ENCODE data around the gene ERBB4.

Gene ERBB4

GRCh38 chr2:211416373-211416772 lies 1122.2 kb downstream of the ERBB4 start:
- Histone ChIP-seq H3K9me2 (replicated peaks; ENCODE audit: insufficient read depth, low read length) (no peaks in the 10 kb centered on the region), H3K4me3 (ENCODE audit: low read length) (no peak overlapping the region), H3K9ac (ENCODE audit: low read length) (no peak overlapping the region), H2AFZ (ENCODE audit: low read length) (no peak overlapping the region), H3K36me3 (replicated peaks; ENCODE audit: insufficient read depth, low read length) (no peaks in the 10 kb centered on the region), H3K9me3 (replicated peaks; ENCODE audit: insufficient read depth, low read length) (no peaks in the 10 kb centered on the region), H3K27ac (ENCODE audit: low read length) (no peak overlapping the region), H3F3A (ENCODE audit: insufficient read depth, low read length) (no peaks in the 10 kb centered on the region), H3K4me2 (ENCODE audit: low read depth, low read length) (no peak overlapping the region), H3K4me1 (ENCODE audit: low read length) (no peaks in the 10 kb centered on the region; the same call in 1 of the 2 replicates), H4K20me1 (ENCODE audit: insufficient read depth, low read length) (no peaks in the 10 kb centered on the region), H3K79me2 (ENCODE audit: low read length) (no peaks in the 10 kb centered on the region), H3K27me3 (replicated peaks; ENCODE audit: insufficient read depth, low read length) (no peaks in the 10 kb centered on the region)
- no peak for DNase-seq
- TF ChIP-seq CTCF (IDR thresholded peaks at IDR 0.05; ENCODE audit: low read length), result no peak
- TF ChIP-seq EZH2phosphoT487 (IDR thresholded peaks at IDR 0.05; ENCODE audit: low read length), result no peak
- TF ChIP-seq EZH2 (optimal IDR thresholded peaks at IDR 0.05; ENCODE audit: low read depth, low read length), result no peak

GRCh38 chr2:211413746-211414145 lies 1124.9 kb downstream of the ERBB4 start:
- Histone ChIP-seq H3K27me3 (replicated peaks; ENCODE audit: insufficient read depth, low read length) (no peaks in the 10 kb centered on the region), H3K9me3 (replicated peaks; ENCODE audit: insufficient read depth, low read length) (no peaks in the 10 kb centered on the region), H3K4me3 (ENCODE audit: low read length) (no peak overlapping the region), H3K9me2 (replicated peaks; ENCODE audit: insufficient read depth, low read length) (no peaks in the 10 kb centered on the region), H3F3A (ENCODE audit: insufficient read depth, low read length) (no peaks in the 10 kb centered on the region), H2AFZ (ENCODE audit: low read length) (no peak overlapping the region), H3K4me1 (ENCODE audit: low read length) (no peaks in the 10 kb centered on the region), H3K4me2 (ENCODE audit: low read depth, low read length) (no peak overlapping the region), H3K79me2 (ENCODE audit: low read length) (no peaks in the 10 kb centered on the region), H3K9ac (ENCODE audit: low read length) (no peak overlapping the region), H4K20me1 (ENCODE audit: insufficient read depth, low read length) (no peaks in the 10 kb centered on the region), H3K36me3 (replicated peaks; ENCODE audit: insufficient read depth, low read length) (no peaks in the 10 kb centered on the region), H3K27ac (ENCODE audit: low read length) (no peak overlapping the region)
- TF ChIP-seq EZH2phosphoT487 (IDR thresholded peaks at IDR 0.05; ENCODE audit: low read length) (no peak), EZH2 (optimal IDR thresholded peaks at IDR 0.05; ENCODE audit: low read depth, low read length) (no peak), CTCF (IDR thresholded peaks at IDR 0.05; ENCODE audit: low read length) (no peak)
- DNase-seq, result no peak

- no peaks in the 10 kb centered on the region for H3K79me2 ChIP-seq (ENCODE audit: low read length)
- no peak overlapping the region for H3K9ac ChIP-seq (ENCODE audit: low read length)
- H3K4me2 ChIP-seq (ENCODE audit: low read depth, low read length), result no peak overlapping the region
- TF ChIP-seq EZH2phosphoT487 (IDR thresholded peaks at IDR 0.05; ENCODE audit: low read length) (no peak), CTCF (IDR thresholded peaks at IDR 0.05; ENCODE audit: low read length) (no peak), EZH2 (optimal IDR thresholded peaks at IDR 0.05; ENCODE audit: low read depth, low read length) (no peak)
- no peak overlapping the region for H3K4me3 ChIP-seq (ENCODE audit: low read length)
- H3K4me1 ChIP-seq (ENCODE audit: low read length), result no peaks in the 10 kb centered on the region
- no peaks in the 10 kb centered on the region for H3K27me3 ChIP-seq (replicated peaks; ENCODE audit: insufficient read depth, low read length)
- H4K20me1 ChIP-seq (ENCODE audit: insufficient read depth, low read length), result no peaks in the 10 kb centered on the region
- H3K9me2 ChIP-seq (replicated peaks; ENCODE audit: insufficient read depth, low read length), result no peaks in the 10 kb centered on the region
- no peak overlapping the region for H2AFZ ChIP-seq (ENCODE audit: low read length)
- DNase-seq, result no peak
- H3K9me3 ChIP-seq (replicated peaks; ENCODE audit: insufficient read depth, low read length), result no peaks in the 10 kb centered on the region
- H3K36me3 ChIP-seq (replicated peaks; ENCODE audit: insufficient read depth, low read length), result no peaks in the 10 kb centered on the region
- no peak overlapping the region for H3K27ac ChIP-seq (ENCODE audit: low read length)
- no peaks in the 10 kb centered on the region for H3F3A ChIP-seq (ENCODE audit: insufficient read depth, low read length)
Measured at GRCh38 chr2:211408483-211408891, 1130.1 kb downstream of the ERBB4 start.

Data from MM.1S (cell line).